Measurements from ENCODE around the gene RASSF7. TPM values are rescaled to one million over a fixed set of nuclear protein-coding genes. Genes with fewer than 3 reads are reported as not detected.

The RASSF7 gene
- total and polyA plus RNA-seq, 8 donors, result 16.7 to 330 (median 94.9) TPM

DNA sequence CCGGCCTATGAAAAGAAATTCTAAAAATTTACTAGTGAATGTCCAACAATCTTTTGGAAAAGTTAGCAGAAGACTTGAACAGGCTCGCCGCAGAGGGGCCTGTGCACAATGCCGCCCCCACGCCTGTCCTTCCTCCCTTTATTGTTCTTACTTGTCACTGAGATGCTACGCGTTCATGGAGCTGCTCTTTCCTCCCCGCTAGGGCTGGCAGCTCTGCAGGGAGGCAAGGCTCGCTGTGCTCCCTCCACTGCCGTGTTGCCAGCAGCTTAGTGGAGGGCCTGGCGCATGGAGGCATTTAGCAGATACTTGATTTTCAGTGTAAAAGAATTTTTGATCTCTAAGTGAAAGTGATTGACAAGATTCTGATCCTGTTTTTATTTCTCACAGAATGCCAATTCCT lies 30.2 kb downstream of the RASSF7 start:
- DNase-seq, result no peak
- WGBS, 5 donors, result 80 to 89% (median 84%) methylated on average over 11 of the region's 11 CpGs
- Histone ChIP-seq H3K36me3 (peaks cover 80 to 100% (median 100%) of the 10 kb centered on the region in 4 donors), H3K4me1 (peaks cover 0 to 24% (median 1%) of the 10 kb centered on the region in 4 donors), H3K4me3 (no peak overlapping the region), H3K27ac (no peak overlapping the region), H3K9me3 (no peaks in the 10 kb centered on the region), H3K27me3 (no peaks in the 10 kb centered on the region)
- intact Hi-C loops (cut with DNase I; ENCODE audit: low total_unique reads), result no loop called here
- TF ChIP-seq POLR2A (IDR thresholded peaks at IDR 0.05) (no peak), EP300 (IDR thresholded peaks at IDR 0.05) (no peak)

DNA sequence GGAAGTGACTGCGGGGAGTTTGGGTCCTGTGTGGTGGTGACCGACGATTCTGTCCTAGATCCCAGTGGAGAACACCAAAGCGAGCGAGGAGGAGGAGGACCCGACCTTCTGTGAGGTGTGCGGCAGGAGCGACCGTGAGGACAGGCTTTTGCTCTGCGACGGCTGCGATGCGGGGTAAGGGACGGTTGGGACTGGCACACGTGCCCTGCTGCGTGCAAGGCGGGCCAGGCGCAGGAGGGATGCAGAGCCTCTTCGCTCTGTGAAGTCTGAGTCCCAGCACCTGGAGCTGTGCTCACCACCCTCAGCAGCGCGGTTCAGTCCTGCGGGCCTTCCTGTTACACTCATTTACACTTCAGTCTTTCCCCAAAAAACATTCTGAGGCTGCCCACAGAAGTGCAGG lies 31.7 kb downstream of the RASSF7 start:
- intact Hi-C loops (cut with DNase I; ENCODE audit: low total_unique reads), result no loop called here
- Histone ChIP-seq H3K27ac (no peak overlapping the region), H3K27me3 (no peaks in the 10 kb centered on the region), H3K36me3 (peaks cover 81 to 100% (median 100%) of the 10 kb centered on the region in 4 donors), H3K4me3 (no peak overlapping the region), H3K9me3 (no peaks in the 10 kb centered on the region), H3K4me1 (peaks cover 0 to 9% (median 0%) of the 10 kb centered on the region in 4 donors)
- WGBS, 5 donors, result 94 to 98% (median 96%) methylated on average over 22 of the region's 22 CpGs
- TF ChIP-seq, protein P1, sequence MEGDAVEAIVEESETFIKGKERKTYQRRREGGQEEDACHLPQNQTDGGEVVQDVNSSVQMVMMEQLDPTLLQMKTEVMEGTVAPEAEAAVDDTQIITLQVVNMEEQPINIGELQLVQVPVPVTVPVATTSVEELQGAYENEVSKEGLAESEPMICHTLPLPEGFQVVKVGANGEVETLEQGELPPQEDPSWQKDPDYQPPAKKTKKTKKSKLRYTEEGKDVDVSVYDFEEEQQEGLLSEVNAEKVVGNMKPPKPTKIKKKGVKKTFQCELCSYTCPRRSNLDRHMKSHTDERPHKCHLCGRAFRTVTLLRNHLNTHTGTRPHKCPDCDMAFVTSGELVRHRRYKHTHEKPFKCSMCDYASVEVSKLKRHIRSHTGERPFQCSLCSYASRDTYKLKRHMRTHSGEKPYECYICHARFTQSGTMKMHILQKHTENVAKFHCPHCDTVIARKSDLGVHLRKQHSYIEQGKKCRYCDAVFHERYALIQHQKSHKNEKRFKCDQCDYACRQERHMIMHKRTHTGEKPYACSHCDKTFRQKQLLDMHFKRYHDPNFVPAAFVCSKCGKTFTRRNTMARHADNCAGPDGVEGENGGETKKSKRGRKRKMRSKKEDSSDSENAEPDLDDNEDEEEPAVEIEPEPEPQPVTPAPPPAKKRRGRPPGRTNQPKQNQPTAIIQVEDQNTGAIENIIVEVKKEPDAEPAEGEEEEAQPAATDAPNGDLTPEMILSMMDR (IDR thresholded peaks at IDR 0.05), result no peak
- TF ChIP-seq POLR2AphosphoS5 (IDR thresholded peaks at IDR 0.05) (no peak), POLR2A (IDR thresholded peaks at IDR 0.05) (no peak), EP300 (IDR thresholded peaks at IDR 0.05) (no peak)
- DNase-seq, result no peak

DNA sequence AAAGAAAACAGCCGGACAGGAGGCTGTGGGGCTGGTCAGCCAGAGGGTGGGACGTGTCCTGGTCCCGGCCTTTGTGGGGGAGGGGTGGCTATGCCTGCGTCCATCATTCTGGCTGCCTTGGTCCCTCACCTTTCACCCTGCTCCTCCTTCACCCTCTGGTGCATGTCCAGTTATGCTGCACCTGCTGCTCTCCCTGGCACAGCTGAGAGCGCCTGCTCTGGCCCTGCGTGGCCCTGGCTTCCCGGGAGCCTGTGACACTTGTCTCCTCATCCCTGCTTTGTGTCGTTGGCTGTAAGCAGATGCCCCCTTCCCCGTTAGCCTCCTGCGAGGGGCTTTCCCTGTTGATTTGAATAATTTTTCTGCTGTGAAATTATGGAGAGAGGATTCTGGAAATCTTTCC lies 32.1 kb downstream of the RASSF7 start:
- Histone ChIP-seq H3K9me3 (no peaks in the 10 kb centered on the region), H3K27me3 (no peaks in the 10 kb centered on the region), H3K36me3 (peaks cover 82 to 100% (median 100%) of the 10 kb centered on the region in 4 donors), H3K4me1 (peaks cover 0 to 5% (median 0%) of the 10 kb centered on the region in 4 donors), H3K4me3 (no peak overlapping the region), H3K27ac (no peak overlapping the region)
- no peak for DNase-seq
- intact Hi-C loops (cut with DNase I; ENCODE audit: low total_unique reads), result no loop called here
- 82 to 93% (median 89%) methylated on average over 10 of the region's 10 CpGs for WGBS, 5 donors
- no peak for TF ChIP-seq POLR2AphosphoS5 (IDR thresholded peaks at IDR 0.05)
- no peak for TF ChIP-seq POLR2A (IDR thresholded peaks at IDR 0.05)
- no peak for TF ChIP-seq EP300 (IDR thresholded peaks at IDR 0.05)
- TF ChIP-seq, protein P1 (IDR thresholded peaks at IDR 0.05), result no peak

DNA sequence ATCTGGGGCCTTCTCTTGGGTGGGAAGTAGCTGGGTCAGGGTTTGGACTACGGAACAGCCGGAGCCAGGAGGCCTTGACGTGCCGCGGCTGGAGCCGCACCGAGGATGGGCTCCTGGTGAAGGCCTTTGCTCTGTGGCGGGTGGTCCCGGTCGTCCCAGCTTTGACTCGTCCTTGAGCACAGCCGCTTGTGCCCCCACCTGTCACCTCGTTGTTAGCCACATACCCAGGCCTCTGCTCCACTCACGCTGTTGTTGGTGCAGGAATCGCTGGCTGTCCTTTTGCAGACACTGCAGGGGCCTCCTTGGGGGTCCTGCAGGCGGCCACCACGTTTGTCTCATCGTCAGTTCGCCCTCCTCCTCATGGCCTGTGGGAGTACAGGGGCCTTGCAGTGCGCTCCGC lies 32.6 kb downstream of the RASSF7 start:
- 91 to 97% (median 95%) methylated on average over 21 of the region's 21 CpGs for WGBS, 5 donors
- Histone ChIP-seq H3K9me3 (no peaks in the 10 kb centered on the region), H3K4me1 (peaks cover 0 to under 1% (median 0%) of the 10 kb centered on the region in 4 donors), H3K27me3 (no peaks in the 10 kb centered on the region), H3K4me3 (no peak overlapping the region), H3K27ac (no peak overlapping the region), H3K36me3 (peaks cover 84 to 100% (median 100%) of the 10 kb centered on the region in 4 donors)
- no peak for DNase-seq
- no peak for TF ChIP-seq POLR2AphosphoS5 (IDR thresholded peaks at IDR 0.05)
- TF ChIP-seq POLR2A (IDR thresholded peaks at IDR 0.05), result no peak
- TF ChIP-seq, protein P1 (IDR thresholded peaks at IDR 0.05), result no peak
- no peak for TF ChIP-seq EP300 (IDR thresholded peaks at IDR 0.05)
- intact Hi-C loops (cut with DNase I; ENCODE audit: low total_unique reads), result no loop called here

DNA sequence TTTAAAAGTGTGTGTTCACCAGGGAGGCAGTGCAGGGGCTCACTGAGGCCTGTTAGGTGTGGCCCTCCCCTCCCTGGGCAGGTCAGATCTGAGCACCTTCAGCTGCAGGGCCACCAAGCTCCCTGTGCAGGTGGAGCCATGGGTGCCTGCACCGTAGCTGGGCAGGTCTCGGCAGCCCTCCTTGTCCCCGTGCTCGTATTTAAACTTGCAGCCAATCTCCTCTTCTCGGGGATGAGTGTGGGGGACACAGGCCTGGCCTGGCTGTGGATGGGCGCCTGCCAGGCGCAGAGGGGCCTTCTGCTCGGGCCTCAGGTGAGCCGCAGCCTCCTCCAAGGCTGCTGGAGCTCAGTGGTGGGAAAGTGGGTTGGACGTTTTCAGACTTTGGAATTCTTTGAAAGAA lies 34.6 kb downstream of the RASSF7 start:
- 90 to 92% (median 90%) methylated on average over 8 to 10 of the region's 10 CpGs for WGBS, 5 donors
- intact Hi-C loops (cut with DNase I; ENCODE audit: low total_unique reads), result no loop called here
- H3K27me3 ChIP-seq, result no peaks in the 10 kb centered on the region
- no peaks in the 10 kb centered on the region for H3K9me3 ChIP-seq
- H3K27ac ChIP-seq, result no peak overlapping the region
- TF ChIP-seq POLR2A (IDR thresholded peaks at IDR 0.05) (no peak), POLR2AphosphoS5 (IDR thresholded peaks at IDR 0.05) (no peak), EP300 (IDR thresholded peaks at IDR 0.05) (no peak)
- TF ChIP-seq, protein P1 (IDR thresholded peaks at IDR 0.05), result no peak
- no peaks in the 10 kb centered on the region for H3K4me1 ChIP-seq
- H3K36me3 ChIP-seq, result peaks cover 87 to 100% (median 100%) of the 10 kb centered on the region in 4 donors
- DNase-seq, result no peak
- H3K4me3 ChIP-seq, result no peak overlapping the region
